ENCODE data around the gene SIN3A. TPM values are rescaled to one million over a fixed set of nuclear protein-coding genes. Genes with fewer than 3 reads are reported as not detected.
"Not testable (repeated sequence)": the region's sequence is repeated elsewhere in the genome, so short reads cannot be mapped to it uniquely, and the experiment has no call there.

SIN3A gene
- total RNA-seq, 2 experiments from 2014 or later, result 100 to 111 TPM

- CTCF ChIA-PET, result no interaction called here
- ATAC-seq, result peak; percentile 20
- Mint-ChIP-seq H3K4me3 (no peak overlapping the region), H3K36me3 (peaks cover 50% of the 10 kb centered on the region), H3K9me3 (ENCODE audit: low read depth) (no peaks in the 10 kb centered on the region), H3K4me1 (peaks cover 39% of the 10 kb centered on the region), H3K27me3 (no peaks in the 10 kb centered on the region), H3K27ac (peak overlapping the region; percentile 46)
- DNase-seq, result no peak
These were observed 47.6 kb downstream of the SIN3A start for GRCh38 chr15:75403892-75404291.

DNA sequence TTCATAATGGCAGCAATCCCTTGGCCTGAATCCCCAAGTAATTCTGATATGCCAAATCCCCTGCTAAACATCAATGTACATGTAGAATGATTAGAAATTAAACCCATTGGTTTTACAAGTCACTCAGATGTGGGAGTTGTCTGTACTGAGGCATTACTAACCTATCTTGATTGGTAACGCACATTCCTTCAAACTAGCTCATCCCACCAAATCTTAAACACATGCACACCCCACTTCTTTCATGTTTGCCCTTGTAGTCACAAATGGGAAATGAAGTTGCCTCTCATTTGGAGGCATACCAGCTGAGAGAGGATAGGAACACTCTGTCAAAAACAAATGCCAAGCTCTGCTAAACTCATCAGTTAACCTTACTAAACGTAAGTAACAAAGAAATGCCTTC lies 54.0 kb downstream of the SIN3A start:
- Mint-ChIP-seq H3K27me3 (no peaks in the 10 kb centered on the region), H3K9me3 (ENCODE audit: low read depth) (no peaks in the 10 kb centered on the region), H3K4me3 (no peak overlapping the region), H3K27ac (no peak overlapping the region), H3K36me3 (peaks cover 57% of the 10 kb centered on the region), H3K4me1 (peaks cover 17% of the 10 kb centered on the region)
- CTCF ChIA-PET, result interaction anchor here (1.4 to 1.7 kb wide), 3 partner anchors 29 to 243 kb away, joined by 4 to 5 read pairs (median 5); partner anchors contain the start of genes IMP3 and MAN2C1
- DNase-seq (no peak), ATAC-seq (no peak)

GRCh38 chr15:75389791-75390382 lies 61.6 kb downstream of the SIN3A start:
- no peak for ATAC-seq
- no peak overlapping the region for H3K27ac Mint-ChIP-seq
- H3K9me3 Mint-ChIP-seq (ENCODE audit: low read depth), result no peaks in the 10 kb centered on the region
- H3K27me3 Mint-ChIP-seq, result no peaks in the 10 kb centered on the region
- H3K36me3 Mint-ChIP-seq, result peaks cover 54% of the 10 kb centered on the region
- CTCF ChIA-PET, result no interaction called here
- no peak for DNase-seq
- peaks cover 18% of the 10 kb centered on the region for H3K4me1 Mint-ChIP-seq
- H3K4me3 Mint-ChIP-seq, result no peak overlapping the region

GRCh38 chr15:75383986-75384385 lies 67.5 kb downstream of the SIN3A start:
- CTCF ChIA-PET, result not testable (repeated sequence)

GRCh38 chr15:75380773-75381172 lies 70.7 kb downstream of the SIN3A start:
- no peaks in the 10 kb centered on the region for H3K9me3 Mint-ChIP-seq (ENCODE audit: low read depth)
- peaks cover 4% of the 10 kb centered on the region for H3K4me1 Mint-ChIP-seq
- no peak overlapping the region for H3K4me3 Mint-ChIP-seq
- DNase-seq (no peak), ATAC-seq (no peak)
- H3K27me3 Mint-ChIP-seq, result no peaks in the 10 kb centered on the region
- CTCF ChIA-PET, result interaction anchor here (0.5 to 2.4 kb wide), 4 partner anchors 12 to 267 kb away, joined by 3 to 9 read pairs (median 3); partner anchors contain the start of genes MAN2C1 and SNX33
- no peak overlapping the region for H3K27ac Mint-ChIP-seq
- peaks cover 61% of the 10 kb centered on the region for H3K36me3 Mint-ChIP-seq

More at GRCh38 chr15:75383986-75384385, 67.5 kb downstream of the SIN3A start:
- not testable (repeated sequence) for ATAC-seq; H3K4me3 Mint-ChIP-seq; DNase-seq; H3K9me3 Mint-ChIP-seq (ENCODE audit: low read depth); H3K27ac Mint-ChIP-seq; H3K27me3 Mint-ChIP-seq
- H3K4me1 Mint-ChIP-seq, result peaks cover 18% of the 10 kb centered on the region
- H3K36me3 Mint-ChIP-seq, result peaks cover 60% of the 10 kb centered on the region

DNA sequence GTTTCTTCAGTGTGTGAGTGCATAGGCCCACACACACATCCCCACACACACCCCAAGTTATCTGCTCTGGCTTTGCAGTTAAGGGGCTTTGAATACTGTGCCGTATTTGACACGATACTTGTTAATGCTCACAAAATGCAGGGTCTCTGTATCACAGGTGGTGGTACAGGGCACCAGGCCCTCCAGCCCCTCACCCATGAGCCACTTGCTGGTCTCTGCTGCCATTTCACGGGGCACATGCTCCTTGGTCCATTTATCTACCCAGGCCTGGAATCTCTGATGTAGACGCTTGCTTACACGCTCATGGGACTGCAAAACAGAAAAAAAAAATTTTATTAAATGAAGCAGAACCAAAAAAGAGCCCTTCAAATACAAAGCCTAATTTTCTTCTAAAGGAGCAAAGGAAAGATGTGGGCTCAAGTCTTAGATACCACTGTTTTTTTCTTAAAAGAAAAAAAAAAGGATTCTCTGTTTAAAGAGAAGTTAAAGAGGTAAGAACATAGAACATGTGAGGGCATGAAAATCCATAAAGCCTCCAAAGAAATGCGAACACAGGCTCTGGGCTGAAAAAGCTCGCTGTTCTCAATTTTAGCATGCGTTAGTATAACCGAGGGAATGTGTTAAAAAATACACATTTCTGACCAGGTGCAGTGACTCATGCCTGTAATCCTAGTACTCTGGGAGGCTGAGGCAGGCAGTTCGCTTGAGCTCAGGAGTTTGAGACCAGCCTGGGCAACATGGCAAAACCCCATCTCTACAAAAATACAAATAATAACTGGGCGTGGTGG lies 79.4 kb downstream of the SIN3A start:
- Mint-ChIP-seq H3K4me3 (no peak overlapping the region), H3K4me1 (peaks cover 27% of the 10 kb centered on the region), H3K9me3 (ENCODE audit: low read depth) (no peaks in the 10 kb centered on the region), H3K36me3 (peaks cover 55% of the 10 kb centered on the region), H3K27me3 (no peaks in the 10 kb centered on the region), H3K27ac (no peak overlapping the region)
- ATAC-seq (no peak), DNase-seq (no peak)
- CTCF ChIA-PET, result no interaction called here

GRCh38 chr15:75371486-75371885 lies 80.0 kb downstream of the SIN3A start:
- Mint-ChIP-seq H3K27me3 (no peaks in the 10 kb centered on the region), H3K36me3 (peaks cover 52% of the 10 kb centered on the region), H3K9me3 (ENCODE audit: low read depth) (no peaks in the 10 kb centered on the region), H3K27ac (peak overlapping the region; percentile 13), H3K4me1 (peaks cover 31% of the 10 kb centered on the region), H3K4me3 (no peak overlapping the region)
- no peak for ATAC-seq
- CTCF ChIA-PET, result interaction anchor here (0.9 to 1.5 kb wide), 2 partner anchors 17 to 276 kb away, joined by 3 read pairs; partner anchors contain the start of gene SNX33
- no peak for DNase-seq

DNA sequence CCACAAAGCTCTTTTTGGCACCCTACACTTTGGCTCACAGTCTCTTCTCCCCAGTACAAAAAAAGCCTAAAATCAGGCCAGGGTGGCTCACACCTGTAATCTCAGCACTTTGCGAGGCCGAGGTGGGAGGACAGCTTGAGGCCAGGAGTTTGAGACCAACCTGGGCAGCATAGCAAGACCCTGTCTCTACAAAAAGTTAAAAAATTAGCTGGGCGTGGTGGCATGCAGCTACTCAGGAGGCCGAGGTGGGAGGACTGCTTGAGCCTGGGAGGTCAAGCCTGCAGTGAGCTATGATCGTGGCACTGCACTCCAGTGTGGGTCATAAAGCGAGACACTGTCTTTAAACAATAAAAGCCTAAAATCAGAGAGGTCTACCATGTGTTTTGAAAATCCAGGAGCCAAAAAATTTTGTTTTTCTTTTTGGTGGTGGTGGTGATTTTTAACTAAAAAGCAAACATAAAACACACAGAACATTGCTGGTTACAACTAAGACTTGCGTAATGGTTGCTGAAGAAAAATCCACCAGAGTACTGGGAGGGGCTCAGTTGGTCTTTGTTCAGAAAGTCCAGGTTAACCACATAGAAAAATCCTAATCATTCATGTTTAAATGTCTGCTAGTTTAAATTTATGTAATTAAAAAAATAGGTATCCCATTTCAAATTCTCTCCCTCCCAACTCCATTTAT lies 81.5 kb downstream of the SIN3A start:
- peaks cover 39% of the 10 kb centered on the region for H3K36me3 Mint-ChIP-seq
- DNase-seq (no peak), ATAC-seq (no peak)
- H3K4me1 Mint-ChIP-seq, result peaks cover 31% of the 10 kb centered on the region
- CTCF ChIA-PET, result interaction anchor here (0.9 to 5.0 kb wide), 9 partner anchors 71 to 315 kb away, joined by 3 to 68 read pairs (median 3); partner anchors contain the start of genes IMP3, SIN3A, SNUPN and SNX33
- peak overlapping the region; percentile 79 for H3K4me3 Mint-ChIP-seq
- H3K27me3 Mint-ChIP-seq, result no peaks in the 10 kb centered on the region
- H3K9me3 Mint-ChIP-seq (ENCODE audit: low read depth), result no peaks in the 10 kb centered on the region
- H3K27ac Mint-ChIP-seq, result peak overlapping the region; percentile 90

DNA sequence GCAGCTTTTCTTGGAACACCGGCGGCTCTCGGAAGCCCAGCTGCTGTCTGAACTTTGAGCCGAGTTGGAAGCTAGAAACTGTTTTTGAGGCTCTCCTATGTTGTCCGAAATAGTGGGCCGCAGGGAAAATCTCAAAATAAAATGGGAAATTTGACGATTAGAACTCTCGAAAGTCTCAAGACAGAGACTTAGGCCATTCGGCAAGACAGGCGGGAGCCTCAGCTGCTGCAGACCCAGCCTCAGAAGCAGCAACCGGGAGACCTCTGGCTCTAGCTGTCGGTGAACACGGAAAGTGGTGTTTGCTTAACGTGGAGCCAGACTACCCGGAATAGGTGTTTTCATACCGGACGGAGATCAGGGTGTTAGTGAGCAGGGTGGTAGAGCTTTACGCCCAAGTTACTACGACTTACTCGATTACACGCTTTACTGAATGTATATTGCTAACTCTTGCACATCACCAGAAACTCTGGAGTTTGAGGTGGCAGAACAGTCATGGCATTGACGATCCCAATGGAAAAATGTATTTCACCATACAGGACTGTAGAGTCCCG lies 82.7 kb downstream of the SIN3A start:
- H3K4me1 Mint-ChIP-seq, result peaks cover 31% of the 10 kb centered on the region
- ATAC-seq (peak; percentile 14), DNase-seq (peak; percentile 54)
- no peaks in the 10 kb centered on the region for H3K27me3 Mint-ChIP-seq
- H3K4me3 Mint-ChIP-seq, result peak overlapping the region; percentile 79
- CTCF ChIA-PET, result interaction anchor here (0.9 to 5.0 kb wide), 21 partner anchors 10 to 316 kb away, joined by 3 to 68 read pairs (median 6); partner anchors contain the start of genes COMMD4, IMP3, PTPN9 and SIN3A
- peak overlapping the region; percentile 90 for H3K27ac Mint-ChIP-seq
- peaks cover 30% of the 10 kb centered on the region for H3K36me3 Mint-ChIP-seq
- no peaks in the 10 kb centered on the region for H3K9me3 Mint-ChIP-seq (ENCODE audit: low read depth)

DNA sequence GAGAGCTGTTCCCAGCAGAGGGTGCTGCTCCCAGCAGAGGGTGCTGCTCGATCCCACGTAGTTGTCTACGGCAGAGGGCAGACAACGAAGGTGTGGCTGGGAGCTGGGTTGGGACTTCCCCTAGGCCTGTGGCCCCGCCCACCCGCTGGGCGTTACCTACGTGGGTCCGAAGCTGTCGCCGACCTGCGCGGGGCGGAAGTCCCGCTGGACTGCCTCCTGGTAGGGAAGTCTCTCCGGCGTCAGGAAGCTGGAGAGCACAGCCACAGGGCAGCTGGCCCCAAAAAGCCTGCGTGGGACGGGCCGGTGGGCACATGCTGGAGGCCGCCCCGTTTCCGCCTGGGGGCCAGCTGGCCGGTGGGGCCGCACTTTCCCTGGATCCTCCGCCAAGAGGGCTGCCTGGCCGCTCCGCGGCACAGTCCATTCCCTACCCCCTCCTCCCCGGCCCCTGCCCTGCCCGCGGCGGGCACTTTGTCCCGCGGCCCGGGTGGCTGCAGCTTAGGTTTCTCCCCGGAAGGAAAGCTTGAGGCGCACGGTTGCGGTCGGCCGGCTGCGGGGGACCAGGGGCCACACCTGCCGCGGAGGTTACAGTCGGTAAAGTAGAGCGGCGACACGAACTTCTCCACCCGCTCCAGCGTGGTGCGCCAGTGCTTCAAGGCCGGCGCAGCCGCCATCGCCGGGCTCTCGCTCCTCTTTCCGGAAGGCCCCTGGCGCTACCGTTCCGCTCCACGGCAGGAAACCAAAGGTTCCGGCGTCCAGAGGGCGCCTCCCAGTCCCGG lies 83.4 kb downstream of the SIN3A start, which contains the start of gene MAN2C1:
Gene MAN2C1, minus strand, starts transcription at position 695 of the 776 bp plus-strand sequence. Its CDS starts 24 bp downstream, at position 671.
- H3K9me3 Mint-ChIP-seq (ENCODE audit: low read depth), result no peaks in the 10 kb centered on the region
- peak within 1 kb of the TSS; percentile 90 for H3K27ac Mint-ChIP-seq
- H3K4me1 Mint-ChIP-seq, result peaks cover 29% of the 10 kb centered on the region
- H3K36me3 Mint-ChIP-seq, result peaks cover 25% of the 10 kb centered on the region
- no peaks in the 10 kb centered on the region for H3K27me3 Mint-ChIP-seq
- CTCF ChIA-PET, result interaction anchor here (0.6 to 5.0 kb wide), 45 partner anchors 8 to 1060 kb away, joined by 3 to 68 read pairs (median 5); partner anchors contain the start of genes COMMD4, IMP3, PTPN9 and SIN3A
- DNase-seq (peak; percentile 96), ATAC-seq (peak; percentile 95)
- H3K4me3 Mint-ChIP-seq, result peak within 1 kb of the TSS; percentile 79

DNA sequence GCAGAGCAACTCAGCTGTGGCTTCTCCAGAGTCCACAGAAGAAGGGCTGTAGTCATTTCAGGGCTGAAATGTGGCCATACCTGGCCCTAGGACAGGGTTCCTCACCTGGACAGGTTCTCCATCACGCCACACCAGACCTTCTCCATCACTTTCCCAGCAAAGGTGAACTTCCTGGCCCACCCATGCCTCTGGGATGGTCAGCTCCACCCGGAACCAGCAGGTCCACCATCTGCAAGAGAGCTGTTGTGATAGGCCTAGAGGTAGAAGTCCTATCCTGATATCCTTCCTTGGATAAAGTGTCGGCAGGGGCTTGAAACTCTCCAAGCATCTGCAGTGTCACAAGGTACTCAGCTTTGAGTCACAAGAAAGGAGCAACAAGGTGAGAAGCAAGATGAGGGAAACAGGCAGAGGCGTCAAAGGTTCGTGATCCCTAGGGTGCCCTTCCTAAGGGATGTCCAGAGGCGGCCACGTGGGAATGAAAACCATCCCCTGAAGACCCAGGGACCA lies 84.0 kb downstream of the SIN3A start:
- Mint-ChIP-seq H3K27me3 (no peaks in the 10 kb centered on the region), H3K36me3 (peaks cover 21% of the 10 kb centered on the region), H3K27ac (peak overlapping the region; percentile 90), H3K4me1 (peaks cover 25% of the 10 kb centered on the region), H3K9me3 (ENCODE audit: low read depth) (no peaks in the 10 kb centered on the region), H3K4me3 (peak overlapping the region; percentile 79)
- ATAC-seq (no peak), DNase-seq (no peak)
- CTCF ChIA-PET, result interaction anchor here (0.6 to 5.0 kb wide), 42 partner anchors 9 to 1060 kb away, joined by 3 to 68 read pairs (median 5); partner anchors contain the start of genes COMMD4, IMP3, PTPN9 and SIN3A

DNA sequence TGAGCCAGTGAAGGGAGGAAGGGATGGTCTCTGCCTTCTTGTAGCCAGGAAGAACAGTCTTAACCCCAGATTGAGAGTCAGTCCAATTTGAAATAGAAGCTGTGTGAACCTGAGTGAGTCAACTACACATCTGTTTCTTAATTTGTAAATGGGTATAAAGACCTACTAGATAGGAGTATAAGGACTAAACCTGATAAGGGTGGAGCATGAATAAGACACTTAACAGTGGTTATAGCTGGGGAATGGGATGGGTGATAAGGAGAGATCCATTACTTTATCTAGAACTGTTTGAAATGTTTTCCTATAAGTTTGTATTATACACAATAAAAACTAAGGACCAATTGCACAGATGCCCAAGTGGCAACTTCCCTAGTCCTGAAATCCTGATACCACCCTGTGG lies 84.5 kb downstream of the SIN3A start:
- CTCF ChIA-PET, result interaction anchor here (0.7 to 5.0 kb wide), 16 partner anchors 10 to 1059 kb away, joined by 3 to 68 read pairs (median 7); partner anchors contain the start of genes IMP3, PTPN9, SIN3A and SNX33
- no peaks in the 10 kb centered on the region for H3K9me3 Mint-ChIP-seq (ENCODE audit: low read depth)
- ATAC-seq (no peak), DNase-seq (no peak)
- peak overlapping the region; percentile 90 for H3K27ac Mint-ChIP-seq
- peaks cover 25% of the 10 kb centered on the region for H3K4me1 Mint-ChIP-seq
- H3K36me3 Mint-ChIP-seq, result peaks cover 21% of the 10 kb centered on the region
- H3K4me3 Mint-ChIP-seq, result no peak overlapping the region
- no peaks in the 10 kb centered on the region for H3K27me3 Mint-ChIP-seq
